HFF-Myc (cell line): ENCODE data around the gene TAP1.

Experiments
- DNase-seq: peaks from one replicate; pipeline ENCODE4 v3.0.0-alpha.2; 2011; ENCODE audit warnings: low read depth; ENCODE audit errors: extremely low read depth
- H3K4me3 ChIP-seq: replicated peaks from 2 replicates; pipeline ENCODE4 v1.5.1; 2011; ENCODE audit warnings: low read depth, mild to moderate bottlenecking, control low read depth, low read length
- TF ChIP-seq, protein P1 (sequence below): IDR thresholded peaks from 2 replicates; pipeline ENCODE4 v1.5.1; 2012; ENCODE audit warnings: mild to moderate bottlenecking, low read depth, low read length, control low read depth; ENCODE audit errors: missing control alignments

The TAP1 gene

DNA sequence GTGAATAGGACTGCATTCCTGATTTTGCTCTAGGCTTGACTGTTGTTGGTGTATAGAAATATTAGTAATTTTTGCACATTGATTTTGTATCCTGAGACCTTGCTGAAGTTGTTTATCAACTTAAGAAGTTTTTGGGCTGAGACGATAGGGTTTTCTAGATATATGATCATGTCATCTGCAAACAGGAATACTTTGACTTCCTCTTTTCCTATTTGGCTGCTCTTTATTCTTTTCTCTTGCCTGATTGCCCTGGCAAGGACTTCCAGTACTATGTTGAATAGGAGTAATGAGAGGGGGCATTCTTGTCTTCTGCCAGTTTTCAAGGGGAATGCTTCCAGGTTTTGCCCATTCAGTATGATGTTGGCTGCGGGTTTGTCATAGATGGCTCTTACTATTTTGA lies 50.1 kb downstream of the TAP1 start:
- H3K4me3 ChIP-seq, result no peak overlapping the region
- no peak for DNase-seq
- TF ChIP-seq, protein P1, sequence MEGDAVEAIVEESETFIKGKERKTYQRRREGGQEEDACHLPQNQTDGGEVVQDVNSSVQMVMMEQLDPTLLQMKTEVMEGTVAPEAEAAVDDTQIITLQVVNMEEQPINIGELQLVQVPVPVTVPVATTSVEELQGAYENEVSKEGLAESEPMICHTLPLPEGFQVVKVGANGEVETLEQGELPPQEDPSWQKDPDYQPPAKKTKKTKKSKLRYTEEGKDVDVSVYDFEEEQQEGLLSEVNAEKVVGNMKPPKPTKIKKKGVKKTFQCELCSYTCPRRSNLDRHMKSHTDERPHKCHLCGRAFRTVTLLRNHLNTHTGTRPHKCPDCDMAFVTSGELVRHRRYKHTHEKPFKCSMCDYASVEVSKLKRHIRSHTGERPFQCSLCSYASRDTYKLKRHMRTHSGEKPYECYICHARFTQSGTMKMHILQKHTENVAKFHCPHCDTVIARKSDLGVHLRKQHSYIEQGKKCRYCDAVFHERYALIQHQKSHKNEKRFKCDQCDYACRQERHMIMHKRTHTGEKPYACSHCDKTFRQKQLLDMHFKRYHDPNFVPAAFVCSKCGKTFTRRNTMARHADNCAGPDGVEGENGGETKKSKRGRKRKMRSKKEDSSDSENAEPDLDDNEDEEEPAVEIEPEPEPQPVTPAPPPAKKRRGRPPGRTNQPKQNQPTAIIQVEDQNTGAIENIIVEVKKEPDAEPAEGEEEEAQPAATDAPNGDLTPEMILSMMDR, result no peak

DNA sequence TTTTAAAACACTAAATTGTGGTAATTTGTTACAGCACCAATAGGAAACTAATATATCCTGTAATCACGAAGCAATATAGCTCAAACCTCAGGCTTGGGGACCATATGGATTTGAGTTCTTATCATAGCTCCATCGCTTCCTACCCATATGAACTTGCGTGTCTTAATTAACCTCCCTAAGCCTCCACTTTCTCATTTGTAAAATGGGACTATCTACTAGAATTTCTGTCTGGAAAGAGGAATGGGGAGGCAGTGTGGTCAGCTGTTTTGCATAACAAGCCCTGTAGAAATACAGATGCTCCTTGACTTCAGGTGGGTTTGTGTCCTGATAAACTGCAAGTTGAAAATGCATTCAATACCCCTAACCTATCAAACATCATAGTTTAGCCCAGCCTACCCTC lies 53.8 kb downstream of the TAP1 start:
- no peak for DNase-seq
- TF ChIP-seq, protein P1, result no peak
- H3K4me3 ChIP-seq, result no peak overlapping the region

DNA sequence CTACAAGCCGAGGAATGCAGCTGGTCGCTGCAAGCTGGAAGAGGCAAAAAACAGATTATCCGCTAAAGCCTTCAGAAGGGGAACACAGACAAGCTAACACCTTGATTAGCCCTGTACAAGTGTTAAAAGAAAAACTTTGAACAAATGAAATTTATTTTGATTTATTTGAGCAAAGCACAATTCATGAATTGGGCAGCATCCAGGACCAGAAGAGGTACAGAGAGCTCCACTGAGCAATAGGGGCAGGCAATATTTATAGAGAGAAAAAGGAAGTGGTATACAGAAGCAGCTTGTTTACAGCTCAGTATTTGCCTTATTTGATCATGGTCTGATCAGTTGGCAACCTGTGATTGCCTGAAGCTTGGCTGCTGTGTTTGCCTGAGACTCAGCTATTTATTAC lies 54.3 kb downstream of the TAP1 start:
- H3K4me3 ChIP-seq, result no peak overlapping the region
- TF ChIP-seq, protein P1, result no peak
- no peak for DNase-seq

DNA sequence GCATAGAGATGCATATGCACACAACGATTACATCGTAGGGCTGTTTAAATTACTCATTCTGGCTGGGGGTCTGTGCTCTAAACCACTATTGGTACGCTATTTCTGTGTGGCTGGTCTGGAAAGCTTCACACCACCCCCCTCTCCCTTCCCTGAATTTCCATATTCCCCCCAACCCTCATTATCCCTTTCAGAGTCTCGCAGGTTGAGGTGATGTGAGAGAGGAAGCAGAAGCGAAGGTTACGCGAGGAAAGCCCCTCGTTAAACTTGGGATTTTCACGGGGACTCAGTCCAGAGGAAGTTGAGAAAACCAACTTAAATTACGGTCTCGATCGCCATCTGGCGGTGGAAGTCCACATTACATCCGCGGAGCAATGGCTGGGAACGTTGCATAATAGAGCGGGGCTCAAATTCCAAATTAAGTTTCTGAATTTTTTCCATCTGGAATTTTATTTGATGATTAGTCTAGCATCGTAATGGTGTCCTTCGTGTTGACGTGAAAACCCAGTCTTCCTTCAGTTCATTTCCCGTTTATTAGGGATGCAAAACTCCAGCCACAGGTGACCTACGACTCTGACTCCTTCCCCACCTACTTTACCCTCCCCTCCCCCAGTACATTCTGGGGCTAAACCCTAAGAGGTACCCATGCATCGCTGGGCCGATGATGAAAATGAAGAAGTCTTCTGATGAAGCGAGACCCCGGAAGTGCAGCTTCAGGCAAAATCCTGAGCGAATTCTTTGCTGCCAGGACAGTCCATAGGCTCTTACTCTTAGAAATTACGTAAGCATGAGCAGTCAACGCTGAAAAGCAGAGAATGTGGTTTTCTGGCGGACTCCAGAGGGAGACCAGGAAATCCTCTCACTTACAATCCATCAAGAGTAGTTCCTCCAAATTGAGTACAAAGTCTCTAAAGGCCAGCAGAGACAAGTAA lies 56.4 kb downstream of the TAP1 start:
- DNase-seq, result no peak
- TF ChIP-seq, protein P1, result peak; percentile 74
- no peak overlapping the region for H3K4me3 ChIP-seq
